GM12864 (cell line): ENCODE measurements around the gene ABT1.
A peak's percentile ranks its signal among the peaks of the same experiment; 100 is the strongest.

Experiments used
- DNase-seq: peaks from one replicate; pipeline ENCODE4 v3.0.0-alpha.2; 2011; ENCODE audit warnings: low read depth
- H3K4me3 ChIP-seq: 2 replicates; pipeline ENCODE4 v1.5.1; 2011; ENCODE audit warnings: mild to moderate bottlenecking, low read depth, low read length, control low read depth
- CTCF ChIP-seq: IDR thresholded peaks from 2 replicates; pipeline ENCODE4 v1.5.1; 2011; ENCODE audit warnings: low read depth, mild to moderate bottlenecking, moderate library complexity, low read length, control low read depth, inconsistent platforms; ENCODE audit errors: missing control alignments

The ABT1 gene

DNA sequence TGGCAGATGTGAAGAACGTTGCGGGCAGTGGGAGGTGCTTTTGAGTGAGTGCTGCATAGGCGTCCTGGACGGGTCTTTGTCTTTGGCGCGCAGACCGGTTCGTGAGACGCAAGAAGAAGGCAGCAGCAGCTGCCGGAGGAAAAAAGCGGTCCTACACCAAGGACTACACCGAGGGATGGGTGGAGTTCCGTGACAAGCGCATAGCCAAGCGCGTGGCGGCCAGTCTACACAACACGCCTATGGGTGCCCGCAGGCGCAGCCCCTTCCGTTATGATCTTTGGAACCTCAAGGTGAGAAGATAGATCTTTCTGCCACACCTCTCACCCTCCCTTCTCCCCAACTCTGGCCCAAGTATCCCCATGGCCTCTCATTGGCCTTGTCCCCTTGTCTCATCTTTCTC, 1.1 kb downstream of the ABT1 start:
- no peak for DNase-seq
- peak overlapping the region; percentile 95 for H3K4me3 ChIP-seq
- TF ChIP-seq CTCF: no peak

- no peak for DNase-seq
- no peak for TF ChIP-seq CTCF
- H3K4me3 ChIP-seq: no peak overlapping the region
Measured at GRCh38 chr6:26598267-26598666, 1.5 kb downstream of the ABT1 start.

GRCh38 chr6:26599134-26599533, 2.4 kb downstream of the ABT1 start:
- DNase-seq: no peak
- H3K4me3 ChIP-seq: no peak overlapping the region
- TF ChIP-seq CTCF: no peak

- DNase-seq: no peak
- no peak for TF ChIP-seq CTCF
- H3K4me3 ChIP-seq: no peak overlapping the region
Measured at GRCh38 chr6:26599591-26599990, 2.8 kb downstream of the ABT1 start.

GRCh38 chr6:26600759-26601158, 4.0 kb downstream of the ABT1 start:
- DNase-seq: no peak
- TF ChIP-seq CTCF: no peak
- no peak overlapping the region for H3K4me3 ChIP-seq

DNA sequence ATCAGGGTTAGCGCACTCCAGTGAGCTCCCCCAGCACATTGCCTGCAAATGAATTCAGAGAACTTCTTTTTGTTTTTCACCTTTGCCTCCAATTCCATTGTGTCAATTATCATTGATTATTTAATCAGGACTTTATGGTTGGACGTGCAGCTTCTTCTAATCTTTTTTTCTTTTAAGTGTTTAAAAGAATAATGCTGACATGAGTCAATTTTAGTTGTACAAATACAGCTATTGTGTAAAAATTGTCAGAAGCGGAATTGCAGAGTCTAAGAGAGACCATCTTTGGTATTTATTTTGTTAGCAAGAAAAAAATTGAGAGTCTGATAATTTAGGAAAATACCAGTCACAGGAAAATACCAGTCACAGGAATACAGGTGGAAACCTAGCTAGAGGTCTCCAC, 5.5 kb downstream of the ABT1 start:
- TF ChIP-seq CTCF: no peak
- DNase-seq: no peak
- no peak overlapping the region for H3K4me3 ChIP-seq

DNA sequence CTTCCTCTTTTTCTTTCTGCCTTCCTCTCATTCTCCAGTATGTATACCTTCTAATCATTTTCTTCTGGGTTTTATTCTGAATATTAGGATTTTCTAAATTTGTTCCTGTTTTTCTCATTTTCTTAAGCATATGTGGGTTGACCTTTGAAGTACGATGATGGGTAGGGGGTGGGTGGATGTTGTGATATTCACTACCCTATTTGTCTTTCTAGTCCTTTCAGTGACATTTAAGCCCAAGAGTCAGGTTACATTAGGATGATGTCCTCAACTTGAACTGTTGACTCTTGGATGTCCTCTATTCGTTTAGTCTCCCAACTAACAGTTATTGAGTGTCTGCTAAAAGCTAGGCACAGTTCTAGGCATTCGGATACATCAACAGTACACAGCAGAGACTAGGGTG, 7.3 kb downstream of the ABT1 start:
- H3K4me3 ChIP-seq: no peak overlapping the region
- no peak for TF ChIP-seq CTCF
- DNase-seq: no peak
